ENCODE results near the gene MRGPRG.

The MRGPRG gene

GRCh38 chr11:3192511-3193372, 25.9 kb downstream of the MRGPRG start:
- DNase-seq, result peak; percentile 27

- peak; percentile 31 for DNase-seq
Measured at GRCh38 chr11:3191586-3192324, 26.9 kb downstream of the MRGPRG start.

GRCh38 chr11:3190600-3190999, 28.0 kb downstream of the MRGPRG start:
- DNase-seq, result no peak

- peak; percentile 30 for DNase-seq
Measured at GRCh38 chr11:3189886-3190583, 28.6 kb downstream of the MRGPRG start.

- peak; percentile 23 for DNase-seq
Measured at GRCh38 chr11:3189196-3189843, 29.3 kb downstream of the MRGPRG start.

GRCh38 chr11:3188496-3189195, 30.0 kb downstream of the MRGPRG start:
- peak; percentile 29 for DNase-seq

- no peak for DNase-seq
Measured at GRCh38 chr11:3186166-3186953, 32.3 kb downstream of the MRGPRG start.

- no peak for DNase-seq
Measured at GRCh38 chr11:3184732-3185347, 33.8 kb downstream of the MRGPRG start.

GRCh38 chr11:3183523-3183922, 35.1 kb downstream of the MRGPRG start:
- DNase-seq, result no peak

GRCh38 chr11:3182462-3182852, 36.2 kb downstream of the MRGPRG start:
- DNase-seq, result no peak

GRCh38 chr11:3181725-3182461, 36.7 kb downstream of the MRGPRG start:
- DNase-seq, result no peak

- DNase-seq, result no peak
Measured at GRCh38 chr11:3180869-3181268, 37.7 kb downstream of the MRGPRG start.

- no peak for DNase-seq
Measured at GRCh38 chr11:3178349-3178748, 40.3 kb downstream of the MRGPRG start.

- no peak for DNase-seq
Measured at GRCh38 chr11:3177931-3178330, 40.7 kb downstream of the MRGPRG start.

- DNase-seq, result no peak
Measured at GRCh38 chr11:3176487-3176886, 42.1 kb downstream of the MRGPRG start.

GRCh38 chr11:3175194-3175593, 43.4 kb downstream of the MRGPRG start:
- no peak for DNase-seq

GRCh38 chr11:3174387-3174786, 44.2 kb downstream of the MRGPRG start:
- DNase-seq, result no peak

GRCh38 chr11:3173795-3174194, 44.8 kb downstream of the MRGPRG start:
- no peak for DNase-seq

GRCh38 chr11:3171931-3172560, 46.6 kb downstream of the MRGPRG start:
- DNase-seq, result no peak

Data from right forelimb (tissue), 1 donor.